ENCODE results near the gene SCAMP5.

GRCh38 chr15:75054172-75054897 is 59.0 kb downstream of the SCAMP5 start:
- TF ChIP-seq GATA2 (IDR thresholded peaks at IDR 0.05; ENCODE audit: low read depth, low read length), result no peak
- no peak for TF ChIP-seq GATA3 (IDR thresholded peaks at IDR 0.05; ENCODE audit: low read depth, low read length)
